ENCODE measurements around the gene RMC1. TPM values are rescaled to one million over a fixed set of nuclear protein-coding genes. Genes with fewer than 3 reads are reported as not detected.
"Not testable (repeated sequence)": the region's sequence is repeated elsewhere in the genome, so short reads cannot be mapped to it uniquely, and the experiment has no call there.

RMC1 gene
- total RNA-seq, 1 donor from 2014 or later: 63.8 TPM

DNA sequence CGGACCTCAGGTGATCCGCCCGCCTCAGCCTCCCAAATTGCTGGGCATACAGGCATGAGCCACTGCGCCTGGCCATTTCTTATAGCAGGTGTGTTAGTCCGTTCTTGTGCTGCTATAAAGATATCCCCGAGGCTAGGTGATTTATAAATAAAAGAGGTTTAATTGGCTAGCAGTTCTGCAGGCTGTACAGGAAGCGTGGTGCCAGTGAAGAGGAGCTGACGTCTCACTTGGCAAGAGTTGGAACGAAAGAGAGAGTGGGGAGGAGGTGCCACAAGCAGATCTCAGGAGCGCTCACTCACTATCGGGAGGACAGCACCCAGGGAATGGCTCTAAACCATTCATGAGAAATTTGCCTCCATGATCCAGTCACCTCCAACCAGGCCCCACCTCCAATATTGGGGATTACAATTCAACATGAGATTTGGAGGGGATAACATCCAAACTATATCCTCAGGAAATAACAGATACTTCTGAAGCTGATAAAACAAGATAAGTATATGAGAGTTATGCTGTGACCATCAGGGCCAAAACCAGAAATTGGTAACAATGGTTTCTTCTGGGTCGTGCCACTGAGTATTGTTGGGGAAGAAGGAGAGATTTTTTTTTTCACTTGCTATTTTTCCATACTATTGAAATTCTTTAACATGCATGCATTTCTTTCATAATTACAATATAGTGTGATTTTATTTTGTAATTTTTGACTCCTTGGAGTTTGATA lies 7.4 kb upstream of the RMC1 start:
- intact Hi-C loops (cut with micrococcal nuclease): no loop called here

DNA sequence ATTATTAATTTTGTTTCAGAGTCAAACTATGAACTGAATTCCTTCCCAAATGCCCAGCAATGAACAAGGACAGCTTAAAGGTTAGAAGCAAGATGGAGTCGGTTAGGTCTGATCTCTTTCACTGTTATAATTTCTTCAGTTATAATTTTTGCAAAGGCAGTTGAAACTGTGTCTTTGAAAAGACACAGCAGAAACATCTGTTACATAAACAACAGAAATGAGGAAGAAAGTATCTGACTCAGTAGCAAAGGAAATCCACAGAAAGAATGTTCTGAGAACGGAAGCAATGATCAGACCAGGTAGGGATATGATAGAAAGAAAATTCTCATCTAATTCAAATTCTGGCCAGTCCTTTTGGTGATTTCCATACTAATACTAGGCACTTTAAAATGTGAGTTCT lies 5.2 kb upstream of the RMC1 start:
- intact Hi-C loops (cut with micrococcal nuclease): loop anchor here (2.0 kb wide), 1 partner anchor 621 kb away; no protein-coding TSS in a partner anchor

DNA sequence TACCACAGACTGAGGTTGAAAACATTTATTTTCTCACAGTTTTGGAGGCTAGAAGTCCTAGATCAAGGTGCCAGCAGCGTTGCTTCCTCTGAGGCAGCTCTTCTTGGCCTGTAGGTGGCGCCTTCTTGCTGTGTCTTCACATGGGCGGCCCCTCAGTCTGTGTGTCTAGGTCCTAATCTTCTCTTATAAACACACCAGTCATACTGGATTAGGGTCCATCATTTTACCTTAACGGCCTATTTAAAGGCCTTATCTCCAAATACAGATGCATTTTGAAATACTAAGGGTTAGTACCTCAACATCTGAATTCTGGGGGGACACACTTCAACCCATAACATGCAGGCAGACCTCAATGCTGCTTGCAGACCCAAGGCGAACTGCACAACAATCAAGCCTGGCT lies 4.4 kb upstream of the RMC1 start:
- intact Hi-C loops (cut with micrococcal nuclease): loop anchor here (1.0 to 2.0 kb wide), 7 partner anchors 17 to 620 kb away; partner anchors contain the start of gene RIOK3

GRCh38 chr18:23499291-23499781 lies 4.0 kb upstream of the RMC1 start:
- intact Hi-C loops (cut with micrococcal nuclease): loop anchor here (1.0 to 2.0 kb wide), 7 partner anchors 17 to 619 kb away; partner anchors contain the start of gene RIOK3

DNA sequence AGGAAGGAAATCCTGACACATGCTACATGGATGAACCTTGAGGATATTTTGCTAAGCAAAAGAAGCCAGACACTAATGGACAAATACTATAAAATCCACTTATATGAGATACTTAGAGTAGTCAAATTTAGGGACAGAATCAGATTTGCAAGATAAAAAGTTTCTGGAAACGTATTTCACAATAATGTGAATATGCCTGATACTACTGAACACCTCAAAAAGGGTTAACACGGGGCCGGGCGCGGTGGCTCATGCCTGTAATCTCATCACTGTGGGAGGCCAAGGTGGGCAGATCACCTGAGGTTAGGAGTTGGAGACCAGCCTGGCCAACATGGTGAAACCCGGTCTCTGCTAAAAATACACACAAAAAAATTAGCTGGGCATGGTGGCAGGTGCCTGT lies 1.7 kb upstream of the RMC1 start:
- intact Hi-C loops (cut with micrococcal nuclease): loop anchor here (2.0 to 5.0 kb wide), 3 partner anchors 13 to 636 kb away; partner anchors contain the start of gene CABYR

GRCh38 chr18:23502516-23503037 lies 734 bp upstream of the RMC1 start:
- intact Hi-C loops (cut with micrococcal nuclease): loop anchor here (1.0 to 5.0 kb wide), 11 partner anchors 14 to 635 kb away; partner anchors contain the start of genes CABYR, NPC1, RBBP8 and RIOK3

- intact Hi-C loops (cut with micrococcal nuclease): loop anchor here (1.0 to 5.0 kb wide), 12 partner anchors 8 to 633 kb away; partner anchors contain the start of genes CABYR, NPC1, RBBP8 and RIOK3
Observed at GRCh38 chr18:23503963-23504344, 643 bp downstream of the RMC1 start.

DNA sequence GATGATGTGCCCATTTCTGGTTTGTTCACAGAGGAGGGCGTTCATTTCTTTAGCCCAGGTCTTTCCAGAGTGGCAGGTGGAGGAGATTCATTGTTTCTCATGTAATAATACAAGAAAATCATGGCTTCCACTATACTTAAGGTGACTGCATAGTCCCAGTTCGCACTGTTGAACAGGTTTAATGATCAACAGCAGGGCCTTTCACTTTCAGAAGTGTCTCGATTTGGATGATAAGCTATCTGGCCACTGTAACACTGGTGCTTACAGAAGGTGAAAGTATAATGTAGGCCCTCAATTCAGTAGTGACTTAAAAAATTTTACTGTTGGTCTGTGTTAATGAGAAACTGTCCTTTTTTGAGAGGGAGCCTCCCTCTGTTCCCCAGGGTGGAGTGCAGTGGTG lies 1.4 kb downstream of the RMC1 start:
- intact Hi-C loops (cut with micrococcal nuclease): loop anchor here (1.0 to 5.0 kb wide), 2 partner anchors 8 to 633 kb away; partner anchors contain the start of gene CABYR

DNA sequence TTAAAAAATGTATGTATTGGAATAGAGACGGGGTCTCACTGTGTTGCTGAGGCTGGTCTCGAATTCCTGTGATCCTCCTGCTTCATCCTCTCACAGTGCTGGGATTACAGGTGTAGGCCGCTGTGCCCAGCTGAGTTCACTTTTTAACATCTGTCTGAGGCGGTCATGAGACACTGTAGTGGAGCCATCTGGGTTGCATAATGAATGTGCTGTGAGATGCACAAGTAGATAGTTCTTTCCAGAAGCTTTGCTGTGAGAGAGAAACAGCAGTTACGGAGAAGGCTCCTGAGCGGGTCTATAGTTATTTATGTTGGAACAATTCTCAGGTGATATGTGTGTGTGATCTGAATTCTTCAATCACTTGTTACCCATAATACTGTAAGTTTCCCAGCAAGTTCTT lies 3.1 kb downstream of the RMC1 start:
- intact Hi-C loops (cut with micrococcal nuclease): no loop called here

DNA sequence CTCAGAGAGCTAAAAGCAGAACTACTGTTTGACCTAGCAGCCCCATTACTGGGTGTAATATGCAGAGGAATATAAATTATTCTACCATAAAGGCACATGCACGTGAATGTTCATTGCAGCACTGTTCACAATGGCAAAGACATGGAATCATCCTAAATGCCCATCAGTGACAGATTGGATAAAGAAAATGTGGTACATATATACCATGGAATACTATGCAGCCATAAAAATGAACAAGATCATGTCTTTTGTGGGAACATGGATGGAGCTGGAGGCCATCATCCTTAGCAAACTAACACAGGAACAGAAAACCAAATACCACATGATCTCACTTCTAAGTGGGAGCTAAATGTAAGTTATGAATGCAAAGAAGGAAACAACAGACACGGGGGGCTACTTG lies 7.6 kb downstream of the RMC1 start:
- intact Hi-C loops (cut with micrococcal nuclease): not testable (repeated sequence)

DNA sequence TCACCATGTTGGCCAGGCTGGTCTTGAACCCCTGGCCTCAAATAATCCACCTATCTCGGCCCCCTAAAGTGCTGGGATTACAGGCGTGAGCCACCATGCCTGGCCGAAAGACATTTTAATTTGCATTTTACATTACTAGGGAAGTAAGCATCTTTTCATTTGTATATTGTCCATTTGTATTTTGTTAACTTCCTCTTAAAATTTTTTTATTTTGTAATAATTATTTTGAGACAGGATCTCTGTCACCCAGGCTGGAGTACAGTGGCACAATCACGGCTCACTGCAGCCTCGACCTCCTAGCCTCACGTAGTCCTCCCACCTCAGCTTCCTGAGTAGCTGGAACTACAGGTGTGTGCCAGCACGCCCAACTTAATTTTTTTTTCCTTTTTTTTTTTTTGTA lies 8.9 kb downstream of the RMC1 start:
- intact Hi-C loops (cut with micrococcal nuclease): loop anchor here (1.0 kb wide), 1 partner anchor 8 kb away; no protein-coding TSS in a partner anchor

- intact Hi-C loops (cut with micrococcal nuclease): loop anchor here (1.0 kb wide), 1 partner anchor 8 kb away; no protein-coding TSS in a partner anchor
Observed at GRCh38 chr18:23512641-23513040, 9.3 kb downstream of the RMC1 start.

DNA sequence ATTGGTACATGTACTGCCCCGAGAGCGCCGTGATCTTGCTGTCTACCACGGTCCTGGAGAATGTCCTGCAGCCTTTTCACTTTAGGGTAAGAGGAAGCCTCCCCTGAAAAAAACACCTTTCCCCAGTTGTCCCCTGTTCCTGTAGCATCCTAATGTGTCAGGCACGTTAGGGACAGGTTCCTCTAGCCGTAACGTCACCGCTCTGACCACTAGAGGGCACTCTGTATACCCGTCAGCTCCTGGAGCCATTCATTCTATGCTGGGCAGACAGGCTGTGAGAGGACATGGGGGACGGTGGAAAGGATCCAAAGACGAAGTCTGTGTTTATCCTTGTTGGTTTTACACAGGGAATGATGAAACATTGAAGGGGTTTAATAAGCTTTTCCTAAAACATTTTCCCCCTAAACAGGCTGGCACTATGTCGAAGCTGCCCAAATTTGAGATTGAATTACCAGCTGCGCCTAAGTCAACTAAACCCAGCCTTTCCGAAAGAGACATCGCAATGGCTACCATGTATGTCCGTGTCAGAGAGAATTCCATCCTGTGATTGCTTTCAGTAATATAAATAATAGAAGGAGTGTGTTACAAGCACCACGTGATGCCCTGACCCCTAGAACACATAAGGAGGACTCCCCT lies 12.7 kb downstream of the RMC1 start:
- intact Hi-C loops (cut with micrococcal nuclease): loop anchor here (1.0 kb wide), 6 partner anchors 13 to 296 kb away; partner anchors contain the start of gene RMC1

DNA sequence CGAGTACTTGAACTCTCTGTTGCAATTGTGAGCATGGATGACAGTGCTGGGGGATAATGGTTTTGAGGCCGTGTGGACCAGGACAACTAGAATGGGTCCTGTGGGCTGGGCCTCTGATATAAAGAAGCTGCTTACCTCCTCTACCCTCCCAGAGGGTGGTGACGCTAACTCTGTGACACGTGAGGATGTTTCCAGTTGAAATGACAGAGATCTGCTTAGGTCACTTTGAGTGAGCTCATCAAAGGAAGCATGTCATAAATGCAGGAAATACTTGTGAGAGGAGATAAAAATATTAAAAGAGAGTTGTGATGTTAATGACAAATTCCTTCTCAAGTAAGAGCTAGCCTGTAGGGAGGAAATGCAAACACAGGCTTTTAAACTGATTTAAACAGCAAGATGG lies 16.4 kb downstream of the RMC1 start:
- intact Hi-C loops (cut with micrococcal nuclease): no loop called here

GRCh38 chr18:23521271-23521670 lies 18.0 kb downstream of the RMC1 start:
- intact Hi-C loops (cut with micrococcal nuclease): no loop called here

GRCh38 chr18:23521907-23522306 lies 18.6 kb downstream of the RMC1 start:
- intact Hi-C loops (cut with micrococcal nuclease): no loop called here

GRCh38 chr18:23523429-23524212 lies 20.3 kb downstream of the RMC1 start:
- intact Hi-C loops (cut with micrococcal nuclease): no loop called here

GRCh38 chr18:23524213-23524707 lies 20.9 kb downstream of the RMC1 start:
- intact Hi-C loops (cut with micrococcal nuclease): no loop called here

- intact Hi-C loops (cut with micrococcal nuclease): no loop called here
Observed at GRCh38 chr18:23526501-23527063, 23.3 kb downstream of the RMC1 start.

Measured in T-helper 1 cell treated with Interleukin-12 subunit alpha and Interleukin-12 subunit beta and Interleukin-4 antibody, amounts not matched to agents 30 ng/mL and 1 ng/mL, for 36 hours (primary cell).